G401 (cell line): Measurements from ENCODE around the gene ZNF546. TPM values are rescaled to one million over a fixed set of nuclear protein-coding genes. Genes with fewer than 3 reads are reported as not detected.
"Not testable (repeated sequence)": the region's sequence is repeated elsewhere in the genome, so short reads cannot be mapped to it uniquely, and the experiment has no call there.

ENCODE experiments used
- DNase-seq: peaks from one replicate; pipeline ENCODE4 v3.0.0-alpha.2; 2015; ENCODE audit warnings: low spot score
- in situ Hi-C: cut with HindIII; loops from 2 replicates; pipeline ENCODE4 v1.10.0; 2016; ENCODE audit warnings: low sequenced_read_pairs, mixed read lengths
- total RNA-seq: library from RNA; depleted of rRNA; stranded (reverse); fragments of >200 nt; shearing (Covaris generic); gene quantifications from 2 replicates; pipeline ENCODE4 v1.2.3, GENCODE V29; 2014; rRNA removed

Gene ZNF546
- 3.0 and 3.4 TPM in 2 replicates for total RNA-seq

GRCh38 chr19:39996811-39997637, at the start of gene ZNF546:
Gene ZNF546 (plus strand): TSS chr19:39997060. CDS start chr19:39998327, 1,267 bp downstream.
- in situ Hi-C loops = no loop called here

DNA sequence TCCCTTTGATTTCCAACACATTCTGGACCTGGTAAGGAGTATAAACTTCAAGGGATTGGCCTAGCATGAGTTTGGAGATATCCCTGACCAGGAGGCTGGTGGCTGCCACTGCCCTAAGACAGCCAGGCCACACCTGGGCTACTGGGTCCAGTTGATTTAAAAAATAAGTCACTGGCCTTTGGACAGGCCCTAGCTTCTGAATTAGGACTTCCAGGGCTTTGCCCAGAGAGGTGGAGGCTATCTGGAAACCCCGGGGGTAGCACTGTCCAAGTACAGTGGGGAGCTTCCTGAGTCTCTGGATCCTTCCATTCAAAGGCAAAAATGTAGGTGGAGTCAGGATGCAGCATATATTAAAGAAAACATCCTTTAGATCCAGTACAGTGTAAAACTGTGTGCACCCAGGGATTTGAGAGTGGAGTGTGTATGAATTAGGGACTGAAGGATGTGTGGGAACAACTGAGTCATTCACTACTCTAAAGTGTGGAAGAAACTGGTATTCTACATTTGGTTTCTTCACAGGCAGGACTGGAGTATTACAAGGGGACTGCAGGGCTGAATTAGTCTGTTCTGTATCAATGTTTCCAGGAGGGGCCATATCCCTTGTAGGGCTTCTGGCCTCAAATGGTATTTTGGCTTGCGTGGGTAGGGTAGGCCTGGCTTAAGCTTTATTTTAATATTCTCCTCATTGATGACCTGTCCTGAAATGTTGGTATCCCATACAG, 47.7 kb upstream of the ZNF546 start:
- DNase-seq = no peak
- in situ Hi-C loops = loop anchor here (10.0 kb wide), 1 partner anchor 164 kb away; no protein-coding TSS in a partner anchor

More at GRCh38 chr19:39996811-39997637, at the start of gene ZNF546:
- peak; percentile 94 for DNase-seq

- DNase-seq = no peak
- in situ Hi-C loops = no loop called here
Observed at GRCh38 chr19:39951065-39951650, 45.7 kb upstream of the ZNF546 start.

- DNase-seq = no peak
- in situ Hi-C loops = no loop called here
Observed at GRCh38 chr19:39951686-39952085, 45.2 kb upstream of the ZNF546 start.

- in situ Hi-C loops = no loop called here
- DNase-seq = no peak
Observed at GRCh38 chr19:39953915-39954314, 42.9 kb upstream of the ZNF546 start.

GRCh38 chr19:39957886-39958285, 39.0 kb upstream of the ZNF546 start:
- DNase-seq, in situ Hi-C loops: not testable (repeated sequence)

DNA sequence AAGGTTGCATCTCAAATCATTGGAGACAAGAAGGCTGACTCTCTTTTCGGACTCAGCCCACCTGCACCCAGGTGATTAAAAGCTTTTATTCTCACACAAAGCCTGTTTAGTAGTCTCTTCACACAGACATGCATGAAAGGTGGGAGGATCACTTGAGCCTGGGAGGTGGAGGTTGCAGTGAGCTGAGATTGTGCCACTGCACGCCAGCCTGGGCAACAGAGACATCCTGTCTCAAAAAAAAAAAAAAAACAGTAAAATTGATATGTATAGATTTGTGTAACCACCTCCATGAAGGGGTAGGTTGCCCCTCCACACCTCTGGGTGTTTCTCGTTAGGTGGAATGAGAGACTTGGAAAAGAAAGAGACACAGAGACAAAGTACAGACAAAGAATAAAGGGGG, 37.9 kb upstream of the ZNF546 start:
- in situ Hi-C loops, DNase-seq: not testable (repeated sequence)

DNA sequence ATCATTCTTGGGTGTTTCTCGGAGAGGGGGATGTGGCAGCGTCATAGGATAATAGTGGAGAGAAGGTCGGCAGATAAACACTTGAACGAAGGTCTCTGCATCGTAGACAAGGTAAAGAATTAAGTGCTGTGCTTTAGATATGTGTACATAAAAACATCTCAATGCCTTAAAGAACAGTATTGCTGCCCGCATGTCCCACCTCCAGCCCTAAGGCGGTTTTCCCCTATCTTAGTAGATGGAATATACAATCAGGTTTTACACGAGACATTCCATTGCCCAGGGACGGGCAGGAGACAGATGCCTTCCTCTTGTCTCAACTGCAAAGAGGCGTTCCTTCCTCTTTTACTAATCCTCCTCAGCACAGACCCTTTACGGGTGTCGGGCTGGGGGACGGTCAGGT, 37.5 kb upstream of the ZNF546 start:
- DNase-seq, in situ Hi-C loops: not testable (repeated sequence)

DNA sequence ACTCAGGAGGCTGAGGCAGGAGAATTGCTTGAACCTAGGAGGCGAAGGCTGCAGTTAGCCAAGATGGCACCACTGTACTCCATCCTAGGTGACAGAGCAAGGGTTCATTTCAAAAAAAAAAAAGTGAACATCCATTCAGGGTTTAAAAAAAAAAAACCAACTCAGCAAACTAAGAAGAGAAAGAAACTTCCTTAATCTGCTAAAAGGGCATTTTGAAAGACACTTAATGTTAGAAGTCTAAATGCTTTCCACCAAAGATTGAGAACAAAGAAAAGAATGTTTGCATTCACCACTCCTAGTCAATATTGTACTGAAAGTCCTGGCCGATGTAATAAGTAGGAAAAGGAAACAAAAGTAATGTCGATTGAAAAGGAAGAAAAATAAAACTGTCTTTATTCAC, 33.0 kb upstream of the ZNF546 start:
- in situ Hi-C loops = no loop called here
- no peak for DNase-seq

DNA sequence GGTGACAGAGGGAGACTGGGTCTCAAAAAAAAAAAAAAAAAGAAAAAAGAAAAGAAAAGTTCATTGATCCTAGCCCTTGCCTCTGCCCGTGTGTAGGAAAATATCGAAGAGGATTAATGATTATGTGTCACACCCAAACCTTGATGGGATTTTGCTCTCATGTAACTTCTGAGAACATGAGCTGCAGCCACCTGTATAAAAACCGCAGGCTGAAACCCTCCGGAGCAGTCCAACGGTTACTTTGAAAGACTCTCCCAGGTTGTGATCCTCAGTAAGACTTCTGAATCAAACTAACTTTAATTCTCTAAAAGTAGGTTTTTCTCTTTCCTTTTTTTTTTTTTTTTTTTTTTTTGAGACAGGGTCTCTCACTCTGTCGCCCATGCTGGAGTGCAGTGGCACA, 30.2 kb upstream of the ZNF546 start:
- in situ Hi-C loops = no loop called here
- no peak for DNase-seq

GRCh38 chr19:39967561-39967960, 29.3 kb upstream of the ZNF546 start:
- DNase-seq = no peak
- in situ Hi-C loops = no loop called here

DNA sequence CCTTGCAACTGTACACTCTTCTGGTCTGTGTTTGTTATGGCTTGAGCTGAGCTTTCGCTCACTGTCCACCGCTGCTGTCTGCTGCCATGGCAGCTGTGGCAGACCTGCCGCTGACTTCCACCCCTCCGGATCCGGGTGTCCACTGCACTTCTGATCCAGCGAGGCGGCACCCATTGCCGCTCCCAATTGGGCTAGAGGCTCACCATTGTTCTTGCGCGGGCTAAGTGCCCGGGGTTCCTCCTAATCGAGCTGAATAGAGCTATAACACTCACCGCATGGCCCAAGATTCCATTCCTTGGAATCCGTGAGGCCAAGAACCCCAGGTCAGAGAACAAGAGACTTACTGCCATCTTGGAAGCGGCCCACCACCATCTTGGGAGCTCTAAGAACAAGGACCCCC, 28.1 kb upstream of the ZNF546 start:
- no peak for DNase-seq
- in situ Hi-C loops = no loop called here

- no peak for DNase-seq
- in situ Hi-C loops = no loop called here
Observed at GRCh38 chr19:39969266-39969665, 27.6 kb upstream of the ZNF546 start.

DNA sequence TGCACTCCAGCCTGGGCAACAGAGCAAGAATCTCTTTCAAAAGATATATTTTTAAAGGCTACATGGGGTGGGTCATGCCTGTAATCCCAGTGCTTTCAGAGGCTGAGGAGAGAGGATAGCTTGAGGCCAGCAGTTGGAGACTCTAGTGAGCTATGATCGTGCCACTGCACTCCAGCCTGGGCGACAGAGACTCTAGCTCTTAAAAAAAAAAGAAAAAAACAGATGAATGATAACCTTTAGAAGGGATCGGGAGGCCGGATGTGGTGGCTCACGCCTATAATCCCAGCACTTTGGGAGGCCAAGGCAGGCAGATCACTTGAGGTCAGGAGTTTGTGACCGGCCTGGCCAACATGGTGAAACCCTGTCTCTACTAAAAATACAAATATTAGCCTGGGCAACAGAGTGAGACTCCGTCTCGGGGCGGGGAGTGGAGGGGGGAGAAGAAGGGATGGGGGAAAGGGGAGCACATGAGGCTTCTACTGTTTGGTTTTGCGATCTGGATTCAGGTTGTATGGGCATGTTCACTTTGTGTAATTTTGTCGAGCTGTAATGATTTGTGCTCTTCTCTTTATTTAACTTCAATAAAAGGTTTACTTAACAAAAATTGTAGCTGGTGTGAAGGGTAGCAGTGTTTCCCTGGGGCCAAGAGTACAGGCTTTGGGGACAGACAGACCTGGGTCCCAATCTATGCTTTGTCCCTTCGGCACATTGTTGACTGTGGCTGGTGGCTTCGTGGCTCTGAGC, 27.0 kb upstream of the ZNF546 start:
- in situ Hi-C loops = no loop called here
- DNase-seq = no peak

DNA sequence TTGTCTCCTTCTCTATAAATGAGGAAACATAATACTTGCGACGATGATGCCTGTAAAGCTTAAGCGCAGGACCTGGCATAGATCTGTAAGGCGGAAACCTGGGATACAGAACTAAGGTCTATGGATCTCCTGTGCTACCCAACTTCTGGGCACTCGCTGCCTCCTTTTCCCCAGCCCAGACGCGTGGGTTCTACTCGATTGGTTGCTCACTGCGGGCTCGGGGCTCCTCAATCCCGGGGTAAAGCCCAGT, 26.5 kb upstream of the ZNF546 start:
- in situ Hi-C loops = no loop called here
- no peak for DNase-seq

GRCh38 chr19:39970675-39971379, 26.0 kb upstream of the ZNF546 start, which contains the start of gene PSMC4:
Gene PSMC4 (plus strand): TSS chr19:39971165. CDS start chr19:39971203, 38 bp downstream.
- DNase-seq = peak; percentile 100
- in situ Hi-C loops = no loop called here

GRCh38 chr19:39971380-39972035, 25.4 kb upstream of the ZNF546 start:
- DNase-seq = no peak
- in situ Hi-C loops = no loop called here

GRCh38 chr19:39974377-39975155, 22.3 kb upstream of the ZNF546 start:
- no peak for DNase-seq
- in situ Hi-C loops = no loop called here
